Astrocyte of the spinal cord (primary cell): ENCODE results near the gene LPP.

Experiments
- DNase-seq: peaks from one replicate; pipeline ENCODE4 v3.0.0; 2011; ENCODE audit warnings: low read depth, low spot score
- H3K4me3 ChIP-seq: 2 replicates; pipeline ENCODE4 v1.5.1; 2011; ENCODE audit warnings: low read depth, mild to moderate bottlenecking, low read length, moderate library complexity
- in situ Hi-C: cut with HindIII; loops from 2 replicates; pipeline ENCODE4 v1.10.0; 2017; ENCODE audit warnings: low sequenced_read_pairs
- TF ChIP-seq, protein P1 (sequence below): IDR thresholded peaks from 2 replicates; pipeline ENCODE4 v1.5.1; 2012; ENCODE audit warnings: low read depth, mild to moderate bottlenecking, low read length, inconsistent platforms

Gene LPP

GRCh38 chr3:188900421-188900951 lies 746.5 kb downstream of the LPP start:
- peak; percentile 94 for DNase-seq
- no peak overlapping the region for H3K4me3 ChIP-seq
- in situ Hi-C loops: no loop called here
- TF ChIP-seq, protein P1, sequence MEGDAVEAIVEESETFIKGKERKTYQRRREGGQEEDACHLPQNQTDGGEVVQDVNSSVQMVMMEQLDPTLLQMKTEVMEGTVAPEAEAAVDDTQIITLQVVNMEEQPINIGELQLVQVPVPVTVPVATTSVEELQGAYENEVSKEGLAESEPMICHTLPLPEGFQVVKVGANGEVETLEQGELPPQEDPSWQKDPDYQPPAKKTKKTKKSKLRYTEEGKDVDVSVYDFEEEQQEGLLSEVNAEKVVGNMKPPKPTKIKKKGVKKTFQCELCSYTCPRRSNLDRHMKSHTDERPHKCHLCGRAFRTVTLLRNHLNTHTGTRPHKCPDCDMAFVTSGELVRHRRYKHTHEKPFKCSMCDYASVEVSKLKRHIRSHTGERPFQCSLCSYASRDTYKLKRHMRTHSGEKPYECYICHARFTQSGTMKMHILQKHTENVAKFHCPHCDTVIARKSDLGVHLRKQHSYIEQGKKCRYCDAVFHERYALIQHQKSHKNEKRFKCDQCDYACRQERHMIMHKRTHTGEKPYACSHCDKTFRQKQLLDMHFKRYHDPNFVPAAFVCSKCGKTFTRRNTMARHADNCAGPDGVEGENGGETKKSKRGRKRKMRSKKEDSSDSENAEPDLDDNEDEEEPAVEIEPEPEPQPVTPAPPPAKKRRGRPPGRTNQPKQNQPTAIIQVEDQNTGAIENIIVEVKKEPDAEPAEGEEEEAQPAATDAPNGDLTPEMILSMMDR: no peak

DNA sequence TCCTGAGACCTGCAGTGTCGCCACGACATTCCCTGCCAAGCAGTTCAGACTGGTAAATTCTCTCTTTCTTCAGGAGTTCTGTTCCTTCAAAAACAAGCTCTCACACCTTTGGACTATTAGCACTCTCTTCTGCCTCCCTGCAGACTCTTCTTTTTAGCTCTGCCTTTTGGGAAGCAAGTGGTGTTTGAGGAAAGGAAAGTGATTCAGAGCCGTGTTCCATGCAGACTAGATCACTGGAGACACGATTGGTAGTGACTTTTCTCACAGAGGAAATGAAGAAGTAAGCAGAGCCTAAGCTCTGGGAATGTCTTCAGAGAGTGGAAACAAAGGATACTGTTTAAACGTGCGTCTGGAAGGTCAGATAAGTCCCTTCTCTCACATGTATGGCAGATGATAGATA lies 747.2 kb downstream of the LPP start:
- TF ChIP-seq, protein P1: no peak
- H3K4me3 ChIP-seq: no peak overlapping the region
- in situ Hi-C loops: no loop called here
- peak; percentile 70 for DNase-seq

DNA sequence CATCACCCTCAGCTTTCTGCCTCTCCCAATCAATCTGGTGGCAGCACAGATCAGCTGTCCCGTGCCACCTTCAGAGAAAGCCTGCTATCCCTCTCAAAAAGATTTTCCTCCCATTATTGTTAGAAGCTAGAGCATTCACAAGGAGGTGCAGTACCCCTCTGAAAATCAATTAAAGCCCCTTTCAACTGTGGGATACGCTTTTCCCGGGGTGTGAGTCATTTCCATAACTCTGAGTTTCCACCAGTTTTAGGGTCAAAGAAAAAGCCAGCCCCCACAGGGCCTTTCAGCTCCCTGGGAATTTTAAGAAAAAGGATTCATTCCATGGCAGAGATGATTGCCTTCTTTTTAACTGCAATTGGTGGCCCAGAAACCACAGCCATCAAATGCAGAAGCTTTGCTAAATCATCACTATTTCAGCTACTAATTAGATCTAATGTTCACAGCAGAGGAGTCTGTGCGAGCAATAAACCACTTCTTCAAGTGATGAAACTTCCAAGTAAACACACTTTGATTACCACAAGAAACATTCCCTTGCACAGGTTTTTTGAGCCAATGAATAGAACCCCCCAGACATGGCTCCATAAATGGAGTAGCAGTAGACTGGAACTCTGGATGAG lies 747.8 kb downstream of the LPP start:
- in situ Hi-C loops: no loop called here
- TF ChIP-seq, protein P1: no peak
- H3K4me3 ChIP-seq: no peak overlapping the region
- DNase-seq: no peak

DNA sequence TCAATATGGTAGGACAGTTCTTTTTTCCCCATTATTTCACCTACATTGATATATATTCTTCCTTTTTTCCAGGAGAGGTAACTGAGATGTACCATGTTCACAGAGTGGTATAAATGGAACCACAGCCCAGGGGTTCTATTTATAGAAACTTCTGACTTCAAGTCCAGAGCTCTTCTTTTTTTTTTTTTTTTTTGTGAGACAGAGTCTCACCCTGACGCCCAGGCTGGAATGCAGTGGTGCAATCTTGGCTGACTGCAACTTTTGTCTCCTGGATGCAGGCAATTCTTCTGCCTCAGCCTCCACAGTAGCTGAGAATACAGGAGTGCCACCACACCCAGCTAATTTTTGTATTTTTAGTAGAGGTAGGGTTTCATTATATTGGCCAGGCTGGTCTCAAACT lies 750.7 kb downstream of the LPP start:
- TF ChIP-seq, protein P1: no peak
- H3K4me3 ChIP-seq: no peak overlapping the region
- peak; percentile 64 for DNase-seq
- in situ Hi-C loops: no loop called here

DNA sequence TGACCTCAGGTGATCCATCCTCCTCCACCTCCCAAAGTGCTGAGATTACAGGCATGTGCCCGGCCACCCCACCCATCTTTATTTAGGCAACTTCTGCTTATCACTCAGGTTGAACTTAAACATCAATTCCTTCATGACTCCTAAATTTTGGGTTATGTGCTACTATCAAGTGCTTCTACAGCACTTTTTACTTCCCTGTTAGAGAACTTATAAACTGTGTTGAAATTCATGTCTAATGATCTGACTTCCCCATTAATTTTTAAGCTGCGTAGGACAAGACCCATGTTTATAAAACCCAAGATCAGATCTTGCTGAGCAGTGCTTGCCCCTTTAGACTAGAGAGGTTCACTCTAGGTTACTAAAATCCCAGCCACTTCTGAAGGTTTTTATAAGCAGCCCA lies 751.6 kb downstream of the LPP start:
- in situ Hi-C loops: no loop called here
- DNase-seq: no peak
- TF ChIP-seq, protein P1: no peak
- no peak overlapping the region for H3K4me3 ChIP-seq

GRCh38 chr3:188906236-188906635 lies 752.3 kb downstream of the LPP start:
- no peak overlapping the region for H3K4me3 ChIP-seq
- in situ Hi-C loops: no loop called here
- TF ChIP-seq, protein P1: no peak
- DNase-seq: no peak
